ENCODE results near the gene TLR1. TPM values are rescaled to one million over a fixed set of nuclear protein-coding genes. Genes with fewer than 3 reads are reported as not detected.

The TLR1 gene
- 0.03 TPM in 1 of 2 replicates, not detected in the other for polyA plus RNA-seq (2012; rRNA removed)
- 0.03 TPM in 1 of 2 replicates, not detected in the other for polyA plus RNA-seq (2012; cell fraction: cytosol; rRNA removed)
- polyA plus RNA-seq (2012; cell fraction: nucleus; rRNA removed): 0.04 TPM in 1 of 2 replicates, not detected in the other

GRCh38 chr4:38804654-38805295, at the start of gene TLR1:
Gene TLR1, minus strand, starts transcription at chr4:38804791. Its CDS starts 5,960 bp downstream, at chr4:38798831.
- no peaks in the 10 kb centered on the region for H3F3A ChIP-seq (replicated peaks; ENCODE audit: insufficient read depth)
- no peak within 1 kb of the TSS for H3K27ac ChIP-seq (ENCODE audit: low read depth in 2 of 2, low read length in 1 of 2)
- WGBS (ENCODE audit: low lambda C conversion rate): 53% methylated on average over 7 of the region's 7 CpGs
- H3K9ac ChIP-seq: no peak within 1 kb of the TSS
- H3K27me3 ChIP-seq (ENCODE audit: insufficient read depth): no peaks in the 10 kb centered on the region
- H2AFZ ChIP-seq (ENCODE audit: low read depth): peak within 1 kb of the TSS; percentile 7; the same call in 1 of the 2 replicates
- no peaks in the 10 kb centered on the region for H4K20me1 ChIP-seq (ENCODE audit: insufficient read depth)
- no peaks in the 10 kb centered on the region; a peak in 1 of 4 replicates for H3K4me1 ChIP-seq (ENCODE audit: control insufficient read depth in 1 of 2, insufficient read depth in 2 of 2, low read depth in 1 of 2, low read length in 1 of 2)
- CTCF ChIA-PET: interaction anchor here (0.7 to 4.7 kb wide), 28 partner anchors 9 to 1132 kb away, joined by 3 to 41 read pairs (median 3); partner anchors contain the start of gene TLR10
- POLR2A ChIA-PET: no interaction called here
- TF ChIP-seq MEF2A (IDR thresholded peaks at IDR 0.05; ENCODE audit: borderline replicate concordance, low read depth): no peak
- peak; percentile 26 for TF ChIP-seq SMC3 (IDR thresholded peaks at IDR 0.05; ENCODE audit: low read depth, low read length)
- TF ChIP-seq RAD21 (IDR thresholded peaks at IDR 0.05; ENCODE audit: low read length): peak; percentile 48
- TF ChIP-seq POLR2AphosphoS5 (IDR thresholded peaks at IDR 0.05; ENCODE audit: low read depth, low read length): no peak
- TF ChIP-seq CTCF (IDR thresholded peaks at IDR 0.05): peak; percentile 67
- no peaks in the 10 kb centered on the region for H3K9me3 ChIP-seq
- no peaks in the 10 kb centered on the region for H3K36me3 ChIP-seq (replicated peaks in 1 of 2; ENCODE audit: control insufficient read depth in 1 of 2, insufficient read depth in 2 of 2, low read length in 1 of 2)
- no peaks in the 10 kb centered on the region for H3K79me2 ChIP-seq (ENCODE audit: insufficient read depth)
- peak; percentile 26 for DNase-seq
- H3K9me2 ChIP-seq: no peaks in the 10 kb centered on the region
- no peak within 1 kb of the TSS for H3K4me2 ChIP-seq
- no peak within 1 kb of the TSS; a peak in 1 of 4 replicates for H3K4me3 ChIP-seq (ENCODE audit: low read depth in 2 of 2, low read length in 1 of 2)

- Histone ChIP-seq H3K4me2 (no peak overlapping the region), H2AFZ (ENCODE audit: low read depth) (no peak overlapping the region), H3K9me2 (no peaks in the 10 kb centered on the region), H3K27ac (ENCODE audit: low read depth in 2 of 2, low read length in 1 of 2) (no peak overlapping the region), H3F3A (replicated peaks; ENCODE audit: insufficient read depth) (no peaks in the 10 kb centered on the region), H3K4me3 (ENCODE audit: low read depth in 2 of 2, low read length in 1 of 2) (no peak overlapping the region), H3K36me3 (replicated peaks in 1 of 2; ENCODE audit: control insufficient read depth in 1 of 2, insufficient read depth in 2 of 2, low read length in 1 of 2) (no peaks in the 10 kb centered on the region), H3K79me2 (ENCODE audit: insufficient read depth) (no peaks in the 10 kb centered on the region), H3K9me3 (no peaks in the 10 kb centered on the region), H3K27me3 (ENCODE audit: insufficient read depth) (no peaks in the 10 kb centered on the region; the same call in 1 of the 2 replicates), H4K20me1 (ENCODE audit: insufficient read depth) (no peaks in the 10 kb centered on the region), H3K9ac (no peak overlapping the region), H3K4me1 (ENCODE audit: control insufficient read depth in 1 of 2, insufficient read depth in 2 of 2, low read depth in 1 of 2, low read length in 1 of 2) (no peaks in the 10 kb centered on the region)
- DNase-seq: no peak
- POLR2A ChIA-PET: no interaction called here
- 85% methylated on average over 3 of the region's 3 CpGs for WGBS (ENCODE audit: low lambda C conversion rate)
- TF ChIP-seq USF2 (IDR thresholded peaks at IDR 0.05; ENCODE audit: borderline replicate concordance, low read depth, low read length): no peak
- TF ChIP-seq REST (IDR thresholded peaks at IDR 0.05; ENCODE audit: low read depth, low read length): no peak
- TF ChIP-seq PBX3 (IDR thresholded peaks at IDR 0.05): no peak
- TF ChIP-seq CTCF (IDR thresholded peaks at IDR 0.05): no peak
- no peak for TF ChIP-seq RFX5 (IDR thresholded peaks at IDR 0.05; ENCODE audit: low read length)
- TF ChIP-seq FOSL2 (IDR thresholded peaks at IDR 0.05; ENCODE audit: borderline replicate concordance, low read depth): no peak
- TF ChIP-seq YY1 (IDR thresholded peaks at IDR 0.05; ENCODE audit: low read depth): no peak
- TF ChIP-seq NFIC (IDR thresholded peaks at IDR 0.05; ENCODE audit: borderline replicate concordance): no peak
- TF ChIP-seq JUND (IDR thresholded peaks at IDR 0.05): no peak
- no peak for TF ChIP-seq RCOR1 (IDR thresholded peaks at IDR 0.05; ENCODE audit: low read length)
- TF ChIP-seq EZH2phosphoT487 (IDR thresholded peaks at IDR 0.05; ENCODE audit: borderline replicate concordance, low read depth): no peak
- CTCF ChIA-PET: interaction anchor here (1.3 kb wide), 1 partner anchor 15 kb away, joined by 3 read pairs; no protein-coding TSS in a partner anchor
Observed at GRCh38 chr4:38846015-38846414, 41.4 kb upstream of the TLR1 start.
